ENCODE measurements around the gene ATPAF1. TPM values are rescaled to one million over a fixed set of nuclear protein-coding genes. Genes with fewer than 3 reads are reported as not detected.

Gene ATPAF1
- polyA plus RNA-seq, 2 of the 4 experiments (the other 2 are of a cell fraction), result 28.9 to 63.7 TPM

Other genes with a start within 250 kb of the ATPAF1 start
- 0.40 and 0.44 TPM in 2 replicates for gene DMBX1, start 178.5 kb downstream of the ATPAF1 start, polyA plus RNA-seq (2011; rRNA removed)
- gene DMBX1, start 178.5 kb downstream of the ATPAF1 start, polyA plus RNA-seq (2017; fragmentation: RNase III; extraction: RNeasy Plus Mini Kit Qiagen cat#74134 plus additional on column Dnase treatment), result 1.1 to 2.2 TPM (median 1.7 TPM) in 3 replicates
- not detected in 2 replicates for gene KNCN, start 116.7 kb downstream of the ATPAF1 start, polyA plus RNA-seq (2011; rRNA removed)
- not detected in 3 replicates for gene KNCN, start 116.7 kb downstream of the ATPAF1 start, polyA plus RNA-seq (2017; fragmentation: RNase III; extraction: RNeasy Plus Mini Kit Qiagen cat#74134 plus additional on column Dnase treatment)
- gene MKNK1, start 64.1 kb downstream of the ATPAF1 start, polyA plus RNA-seq (2011; rRNA removed), result 24.2 and 28.4 TPM in 2 replicates
- 19.6 to 21.4 TPM (median 20.8 TPM) in 3 replicates for gene MKNK1, start 64.1 kb downstream of the ATPAF1 start, polyA plus RNA-seq (2017; fragmentation: RNase III; extraction: RNeasy Plus Mini Kit Qiagen cat#74134 plus additional on column Dnase treatment)
- gene MOB3C, start 51.6 kb downstream of the ATPAF1 start, polyA plus RNA-seq (2011; rRNA removed), result 2.6 and 3.8 TPM in 2 replicates
- gene MOB3C, start 51.6 kb downstream of the ATPAF1 start, polyA plus RNA-seq (2017; fragmentation: RNase III; extraction: RNeasy Plus Mini Kit Qiagen cat#74134 plus additional on column Dnase treatment), result 2.4 to 2.9 TPM (median 2.7 TPM) in 3 replicates
- 0.12 TPM in 1 of 2 replicates, not detected in the other for gene TEX38, start 3.5 kb upstream of the ATPAF1 start, polyA plus RNA-seq (2011; rRNA removed)
- gene TEX38, start 3.5 kb upstream of the ATPAF1 start, polyA plus RNA-seq (2017; fragmentation: RNase III; extraction: RNeasy Plus Mini Kit Qiagen cat#74134 plus additional on column Dnase treatment), result not detected in 3 replicates
- 41.4 and 42.9 TPM in 2 replicates for gene EFCAB14, start 50.8 kb upstream of the ATPAF1 start, polyA plus RNA-seq (2011; rRNA removed)
- gene EFCAB14, start 50.8 kb upstream of the ATPAF1 start, polyA plus RNA-seq (2017; fragmentation: RNase III; extraction: RNeasy Plus Mini Kit Qiagen cat#74134 plus additional on column Dnase treatment), result 16.7 to 18.5 TPM (median 18.0 TPM) in 3 replicates
- not detected in 2 replicates for gene CYP4B1, start 130.7 kb upstream of the ATPAF1 start, polyA plus RNA-seq (2011; rRNA removed)
- not detected in 3 replicates for gene CYP4B1, start 130.7 kb upstream of the ATPAF1 start, polyA plus RNA-seq (2017; fragmentation: RNase III; extraction: RNeasy Plus Mini Kit Qiagen cat#74134 plus additional on column Dnase treatment)